Activated CD4-positive, alpha-beta T cell treated with anti-CD3 and anti-CD28 coated beads for 24 hours (primary cell): Measurements from ENCODE around the gene FCHSD2.
A peak's percentile ranks its signal among the peaks of the same experiment; 100 is the strongest.
"Not testable (repeated sequence)": the region's sequence is repeated elsewhere in the genome, so short reads cannot be mapped to it uniquely, and the experiment has no call there.

ENCODE experiments used
- DNase-seq, 2 donors: peaks; one replicate each; pipeline ENCODE4 v3.0.0-alpha.2; 2020; ENCODE audit warnings: low read depth in 2 of 2

FCHSD2 gene

GRCh38 chr11:73059915-73060314, 82.2 kb downstream of the FCHSD2 start:
- DNase-seq, result no peak

GRCh38 chr11:73058989-73059674, 83.0 kb downstream of the FCHSD2 start:
- no peak for DNase-seq

GRCh38 chr11:73055655-73056354, 86.3 kb downstream of the FCHSD2 start:
- no peak for DNase-seq

- DNase-seq, result no peak
Measured at GRCh38 chr11:73055002-73055401, 87.1 kb downstream of the FCHSD2 start.

GRCh38 chr11:73053964-73054363, 88.2 kb downstream of the FCHSD2 start:
- DNase-seq, result no peak

DNA sequence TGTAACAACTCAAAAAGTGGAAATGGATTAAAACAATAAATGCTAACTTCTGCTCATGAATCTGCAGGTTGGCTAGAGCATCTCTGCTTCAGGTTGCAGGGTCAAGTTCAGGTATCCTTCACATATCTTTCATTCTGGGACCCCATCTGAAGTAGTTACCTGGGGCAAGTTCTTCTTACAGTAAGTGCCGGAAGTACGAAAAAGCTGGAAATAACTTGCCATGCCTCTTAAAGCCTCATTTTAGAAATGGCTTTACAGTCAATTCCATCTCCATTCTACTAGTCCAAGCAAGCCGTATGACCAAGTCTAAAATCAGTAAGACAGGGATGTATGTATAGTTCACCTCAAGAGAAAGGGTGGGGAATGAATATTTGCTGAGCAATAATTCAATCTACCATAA, 93.7 kb downstream of the FCHSD2 start:
- DNase-seq, result no peak

GRCh38 chr11:73047773-73048371, 94.2 kb downstream of the FCHSD2 start:
- DNase-seq, result no peak

DNA sequence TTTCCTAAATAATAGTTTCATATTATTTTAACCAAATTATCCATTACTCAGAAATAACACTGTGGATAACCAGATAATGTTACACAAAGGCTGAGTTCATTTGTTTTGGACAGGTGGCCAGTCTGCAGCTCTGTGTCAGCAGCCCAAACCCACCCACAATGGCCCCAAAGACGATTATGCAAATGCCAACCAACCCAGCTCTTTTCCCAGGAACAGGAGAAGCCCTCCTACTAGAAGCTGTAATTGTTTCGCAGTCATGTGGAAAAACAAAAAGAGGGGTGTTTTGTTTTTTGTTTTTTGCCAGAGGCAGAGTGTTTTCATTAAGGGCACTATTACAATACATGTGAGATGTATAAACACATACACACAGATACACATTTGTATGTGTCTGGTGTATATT, 102.1 kb downstream of the FCHSD2 start:
- no peak for DNase-seq

DNA sequence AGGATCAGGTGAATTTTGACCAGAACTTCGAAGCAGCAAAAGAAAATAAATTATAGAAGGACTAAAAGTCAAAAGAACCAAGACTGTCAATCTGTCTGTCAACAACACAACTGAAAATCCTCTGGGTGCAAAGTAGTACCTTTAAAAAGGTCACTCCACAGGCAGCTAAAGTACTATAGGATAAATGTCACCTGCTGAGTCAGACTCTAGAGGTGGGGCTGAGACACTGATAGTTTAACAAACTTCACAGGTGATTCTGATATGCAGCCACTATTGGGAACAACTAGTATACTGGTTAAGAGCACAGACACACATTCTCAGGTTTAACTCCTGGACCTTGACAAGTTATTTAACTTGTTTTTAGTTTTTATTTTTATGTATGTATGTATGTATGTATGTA, 107.3 kb downstream of the FCHSD2 start:
- no peak for DNase-seq

GRCh38 chr11:73034331-73034730, 107.8 kb downstream of the FCHSD2 start:
- peak in 1 of 2 donors; percentile 8 for DNase-seq

DNA sequence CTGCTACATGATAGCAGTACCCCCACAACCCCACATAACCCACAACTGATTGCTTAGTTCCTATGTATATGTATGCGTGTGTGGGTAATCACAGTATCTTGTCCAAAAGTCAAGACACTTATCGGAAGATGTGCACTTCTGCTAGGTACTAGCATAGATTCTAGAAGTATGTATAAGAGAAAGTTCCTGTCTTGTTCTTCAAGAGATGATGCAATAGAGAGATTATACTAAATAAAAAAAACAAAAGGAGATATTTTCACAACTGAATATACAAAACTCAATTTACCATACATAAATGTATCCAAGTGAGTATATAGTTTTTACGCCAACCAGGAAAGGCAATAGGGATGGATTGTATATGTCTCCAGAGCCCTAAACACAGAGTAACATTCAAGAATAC, 112.0 kb downstream of the FCHSD2 start:
- no peak for DNase-seq

GRCh38 chr11:73029403-73029802, 112.7 kb downstream of the FCHSD2 start:
- no peak for DNase-seq

DNA sequence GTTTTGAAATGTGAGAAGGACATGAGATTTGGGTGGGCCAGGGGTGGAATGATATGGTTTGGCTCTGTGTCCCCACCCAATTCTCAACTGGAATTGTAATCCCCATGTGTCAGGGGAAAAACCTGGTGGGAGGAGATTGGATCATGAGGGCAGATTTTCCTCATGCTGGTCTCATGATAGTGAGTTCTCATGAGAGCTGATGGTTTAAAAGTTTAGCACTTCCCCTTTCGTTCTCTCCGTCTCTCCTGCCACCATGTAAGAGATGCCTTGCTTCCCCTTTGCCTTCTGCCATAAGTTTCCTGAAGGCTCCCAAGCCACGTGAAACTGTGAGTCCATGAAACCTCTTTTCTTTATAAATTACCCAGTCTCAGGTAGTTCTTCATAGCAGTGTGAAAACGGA, 113.5 kb downstream of the FCHSD2 start:
- no peak for DNase-seq

- not testable (repeated sequence) for DNase-seq
Measured at GRCh38 chr11:73027840-73028239, 114.3 kb downstream of the FCHSD2 start.

GRCh38 chr11:73024639-73025038, 117.5 kb downstream of the FCHSD2 start:
- DNase-seq, result no peak

DNA sequence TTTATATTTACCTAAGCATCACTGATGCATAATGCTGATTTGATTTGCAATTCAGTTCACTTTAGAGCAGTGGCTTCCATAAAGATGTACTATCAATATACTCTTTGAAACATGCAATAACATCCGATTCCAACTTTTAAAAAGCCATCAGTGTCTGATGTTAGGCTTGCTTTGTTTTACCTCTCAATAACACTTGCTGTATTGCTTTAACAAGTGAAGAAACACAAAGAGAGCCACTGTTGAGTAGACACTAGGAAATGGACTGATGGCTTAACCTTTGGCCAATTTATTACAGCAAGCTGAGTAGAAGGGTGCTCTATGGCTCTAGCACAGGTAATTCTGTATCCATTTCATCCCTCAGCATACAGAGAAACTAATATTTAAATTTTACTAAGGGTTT, 122.1 kb downstream of the FCHSD2 start:
- DNase-seq, result no peak

GRCh38 chr11:73019449-73019848, 122.7 kb downstream of the FCHSD2 start:
- DNase-seq, result no peak

DNA sequence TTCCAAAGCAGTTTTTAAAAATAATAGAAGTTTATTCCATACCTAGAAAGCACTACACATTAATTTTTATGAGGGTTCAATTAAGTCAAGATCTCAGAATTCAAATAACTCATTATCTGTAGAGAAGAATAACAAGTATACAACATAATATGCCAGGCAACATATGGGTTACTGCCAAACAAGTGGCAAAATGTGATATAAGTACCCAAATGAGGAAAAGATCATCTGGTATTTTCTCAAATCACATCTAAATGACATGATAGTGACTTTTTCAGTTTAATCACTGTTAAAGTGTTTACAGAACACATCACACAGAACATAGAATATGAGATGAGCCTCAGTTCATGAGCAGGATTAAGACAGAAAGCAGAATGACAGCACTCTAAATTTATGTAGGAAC, 123.3 kb downstream of the FCHSD2 start:
- DNase-seq, result no peak

- DNase-seq, result no peak
Measured at GRCh38 chr11:73017024-73017751, 124.9 kb downstream of the FCHSD2 start.

- DNase-seq, result no peak
Measured at GRCh38 chr11:73013021-73013420, 129.1 kb downstream of the FCHSD2 start.

- no peak for DNase-seq
Measured at GRCh38 chr11:73012121-73012863, 129.8 kb downstream of the FCHSD2 start.
